IMR-90 (cell line): Measurements from ENCODE around the gene EVL. TPM values are rescaled to one million over a fixed set of nuclear protein-coding genes. Genes with fewer than 3 reads are reported as not detected.

ENCODE experiments used
- ATAC-seq: fragments of 200-7000 bp; cut with Tn5 transposase; 2 replicates; pipeline ENCODE4 v1.9.1; 2020; ENCODE audit warnings: low read depth, mild to moderate bottlenecking, moderate library complexity
- BruUV-seq: library from RNA; stranded (reverse); fragments of 400-500 nt; replicated peaks from 2 replicates; lab custom pipeline; 2021; lab: Mats Ljungman, UMichigan
- CTCF ChIA-PET: fragments of 300-600 bp; formaldehyde crosslinking; extraction: SDS; loops from one replicate; lab custom pipeline; 2021; ENCODE audit warnings: antibody characterized with exemption; lab: Yijun Ruan, JAX
- POLR2A ChIA-PET: fragments of 300-600 bp; sonication (Branson Sonifier 250); formaldehyde crosslinking; loops from one replicate; lab custom pipeline; 2022; ENCODE audit warnings: antibody characterized with exemption; ENCODE audit not compliant: unreplicated experiment; lab: Charles Lee
- DNase-seq: peaks from one replicate; pipeline ENCODE4 v3.0.0; 2013
- H2AFZ ChIP-seq: replicated peaks from 2 replicates; pipeline ENCODE3; 2013; ENCODE audit warnings: low read length, mild to moderate bottlenecking; ENCODE audit not compliant: poor library complexity
- H2AK5ac ChIP-seq: 2 replicates; pipeline ENCODE4 v1.6.1; 2013; ENCODE audit warnings: low read depth, low read length, inconsistent platforms
- H2AK9ac ChIP-seq: replicated peaks from 2 replicates; pipeline ENCODE3; 2013; ENCODE audit warnings: mild to moderate bottlenecking, low read depth, low read length, moderate library complexity; ENCODE audit not compliant: poor library complexity
- H2BK120ac ChIP-seq: 2 replicates; pipeline ENCODE4 v1.6.1; 2013; ENCODE audit warnings: low read depth, low read length, inconsistent platforms
- H2BK15ac ChIP-seq: 3 replicates; pipeline ENCODE4 v1.6.1; 2013; ENCODE audit warnings: low read depth, low read length, inconsistent platforms
- H2BK20ac ChIP-seq: 2 replicates; pipeline ENCODE4 v1.6.1; 2013; ENCODE audit warnings: low read depth, mild to moderate bottlenecking, inconsistent platforms, low read length, moderate library complexity
- H2BK5ac ChIP-seq: 2 replicates; pipeline ENCODE4 v1.6.1; 2013; ENCODE audit warnings: mild to moderate bottlenecking, low read depth, low read length, inconsistent platforms; ENCODE audit not compliant: poor library complexity, severe bottlenecking
- H3K14ac ChIP-seq: replicated peaks from 2 replicates; pipeline ENCODE4 v1.6.1; 2013; ENCODE audit warnings: low read depth, low read length, inconsistent platforms
- H3K18ac ChIP-seq: 2 replicates; pipeline ENCODE4 v1.6.1; 2013; ENCODE audit warnings: low read depth, low read length, control low read depth
- H3K23ac ChIP-seq: 2 replicates; pipeline ENCODE4 v1.6.1; 2013; ENCODE audit warnings: low read depth, low read length, inconsistent platforms
- H3K27ac ChIP-seq: 2 replicates; pipeline ENCODE4 v1.5.1; 2013; ENCODE audit warnings: mild to moderate bottlenecking, control low read depth, low read length; ENCODE audit not compliant: insufficient read depth
- H3K27me3 ChIP-seq: 2 replicates; pipeline ENCODE4 v1.6.1; 2013; ENCODE audit warnings: low read length; ENCODE audit not compliant: control insufficient read depth, insufficient read depth
- H3K36me3 ChIP-seq: 2 replicates; pipeline ENCODE4 v1.6.1; 2013; ENCODE audit warnings: low read length, mixed read lengths; ENCODE audit not compliant: control insufficient read depth, insufficient read depth
- H3K4ac ChIP-seq: 2 replicates; pipeline ENCODE4 v1.6.1; 2013; ENCODE audit warnings: low read depth, low read length, inconsistent platforms
- H3K4me1 ChIP-seq: 2 replicates; pipeline ENCODE4 v1.6.1; 2013; ENCODE audit warnings: low read length, mixed read lengths; ENCODE audit not compliant: control insufficient read depth, insufficient read depth
- H3K4me2 ChIP-seq: 2 replicates; pipeline ENCODE4 v1.6.1; 2013; ENCODE audit warnings: low read depth, mild to moderate bottlenecking, control low read depth, low read length, moderate library complexity
- H3K4me3 ChIP-seq: 2 replicates; pipeline ENCODE4 v1.5.1; 2013; ENCODE audit warnings: low read depth, mild to moderate bottlenecking, control low read depth, low read length, moderate library complexity; ENCODE audit not compliant: insufficient read depth
- H3K56ac ChIP-seq: 2 replicates; pipeline ENCODE4 v1.6.1; 2013; ENCODE audit warnings: low read length, inconsistent platforms; ENCODE audit not compliant: insufficient read depth; ENCODE audit errors: extremely low read depth
- H3K79me1 ChIP-seq, 2 experiments: 2 replicates each; pipeline ENCODE4 v1.6.1; 2013; ENCODE audit warnings: low read length in 2 of 2, inconsistent platforms in 1 of 2, low read depth in 1 of 2
- H3K9ac ChIP-seq: 2 replicates; pipeline ENCODE4 v1.6.1; 2013; ENCODE audit warnings: low read depth, low read length, control low read depth
- H3K9me1 ChIP-seq: 2 replicates; pipeline ENCODE4 v1.6.1; 2013; ENCODE audit warnings: low read length, inconsistent platforms; ENCODE audit not compliant: insufficient read depth
- H3K9me3 ChIP-seq: 2 replicates; pipeline ENCODE4 v1.6.1; 2013; ENCODE audit warnings: low read length; ENCODE audit not compliant: control insufficient read depth, insufficient read depth
- H4K20me1 ChIP-seq: 2 replicates; pipeline ENCODE4 v1.6.1; 2013; ENCODE audit warnings: low read length, inconsistent platforms; ENCODE audit not compliant: insufficient read depth
- H4K5ac ChIP-seq: 2 replicates; pipeline ENCODE4 v1.6.1; 2013; ENCODE audit warnings: mild to moderate bottlenecking, low read depth, low read length, control low read depth
- H4K8ac ChIP-seq, 2 experiments: 2 replicates each; pipeline ENCODE4 v1.6.1; 2013; ENCODE audit warnings: low read depth in 2 of 2, low read length in 2 of 2, control low read depth in 1 of 2, inconsistent platforms in 1 of 2
- H4K91ac ChIP-seq: 2 replicates; pipeline ENCODE4 v1.6.1; 2013; ENCODE audit warnings: low read depth, low read length, inconsistent platforms; ENCODE audit not compliant: insufficient read depth
- FOS ChIP-seq: fragments of 150-350 bp; IDR thresholded peaks from 2 replicates; pipeline ENCODE4 v1.6.1; 2016; ENCODE audit warnings: low read depth, low read length
- MAFK ChIP-seq: IDR thresholded peaks from 2 replicates; pipeline ENCODE4 v1.6.1; 2012; ENCODE audit warnings: low read depth, low read length, improper control_type of control experiment
- MXI1 ChIP-seq: IDR thresholded peaks from 2 replicates; pipeline ENCODE4 v1.6.1; 2012; ENCODE audit warnings: low read depth, mild to moderate bottlenecking, low read length, moderate library complexity, borderline replicate concordance
- NFE2L2 ChIP-seq: fragments of 150-350 bp; IDR thresholded peaks from 2 replicates; pipeline ENCODE4 v1.6.1; 2016; ENCODE audit warnings: low read depth, mild to moderate bottlenecking, low read length
- RFX5 ChIP-seq: IDR thresholded peaks from 2 replicates; pipeline ENCODE4 v1.8.0; 2012; ENCODE audit warnings: low read depth, mild to moderate bottlenecking, low read length, moderate library complexity
- WGBS, 2 experiments: methylation state at CpG; one replicate each; pipeline versions ENCODE4 v1.1.5 to v1.1.7; 2013; ENCODE audit warnings: missing lambda C conversion rate in 2 of 2; ENCODE audit not compliant: insufficient read length in 1 of 2; ENCODE audit errors: extremely low coverage in 2 of 2; 5-methylcytosine and 5-hydroxymethylcytosine counted together
- dilution Hi-C: fragments of 300-500 bp; cut with HindIII; formaldehyde crosslinking; loops from one replicate; pipeline ENCODE4 v1.14.3; 2018; ENCODE audit warnings: low sequenced_read_pairs; ENCODE audit not compliant: unreplicated experiment
- in situ Hi-C: fragments of 300-500 bp; cut with MboI; formaldehyde crosslinking; loops from 3 replicates; pipeline ENCODE4 v1.14.3; 2019; ENCODE audit warnings: low sequenced_read_pairs, inconsistent platforms, mixed read lengths
- intact Hi-C: fragments of 100-400 bp; cut with micrococcal nuclease; formaldehyde crosslinking; loops from 2 replicates; pipeline ENCODE4 v1.10.0; 2022
- polyA plus RNA-seq, 3 experiments: library from polyadenylated mRNA; depleted of rRNA; stranded (reverse); fragments of >200 nt; gene quantifications; 2 replicates each; pipeline ENCODE4 v1.2.3, GENCODE V29; 2012; ENCODE audit warnings: low replicate concordance in 1 of 3
- total RNA-seq: library from RNA; depleted of rRNA; stranded (reverse); fragments of >200 nt; gene quantifications from 2 replicates; pipeline ENCODE4 v1.2.3, GENCODE V29; 2012

The EVL gene
- total and polyA plus RNA-seq, 2 of the 4 experiments (the other 2 are of a cell fraction): 7.2 to 36.5 TPM

GRCh38 chr14:100137173-100137572, 72.0 kb downstream of the EVL start:
- WGBS, 2 experiments: 100% methylated on average over 3 of the region's 8 CpGs; no CpG with 5 or more reads in 1 of the 2 experiments
- no peak overlapping the region for H2BK120ac ChIP-seq
- TF ChIP-seq RFX5 (no peak), FOS (no peak), NFE2L2 (no peak), MAFK (no peak), MXI1 (no peak)
- peaks cover 26% of the 10 kb centered on the region for H3K36me3 ChIP-seq
- H3K79me1 ChIP-seq: no peaks in the 10 kb centered on the region
- no peak overlapping the region for H2AK9ac ChIP-seq
- H2AFZ ChIP-seq: no peak overlapping the region
- no peaks in the 10 kb centered on the region for H3K27me3 ChIP-seq
- no peak overlapping the region for H4K8ac ChIP-seq
- H4K91ac ChIP-seq: no peak overlapping the region
- ChIA-PET CTCF (no interaction called here), POLR2A (no interaction called here)
- no peak overlapping the region for H3K4me2 ChIP-seq
- no peak for ATAC-seq
- H3K9me3 ChIP-seq: no peaks in the 10 kb centered on the region
- no peak overlapping the region for H2AK5ac ChIP-seq
- no peak overlapping the region for H3K56ac ChIP-seq
- H3K18ac ChIP-seq: no peak overlapping the region
- no peaks in the 10 kb centered on the region for H4K20me1 ChIP-seq
- intact Hi-C loops: no loop called here
- H3K9me1 ChIP-seq: 0 out of 2 replicates have a peak, but pooled peaks cover 2% of the 10 kb centered on the region
- DNase-seq: no peak
- no peak overlapping the region for H3K23ac ChIP-seq
- H2BK5ac ChIP-seq: no peak overlapping the region
- no peak overlapping the region for H2BK15ac ChIP-seq
- no peaks in the 10 kb centered on the region for H3K4me1 ChIP-seq
- in situ Hi-C loops: no loop called here
- H4K5ac ChIP-seq: no peak overlapping the region
- H3K4me3 ChIP-seq: no peak overlapping the region
- no peak overlapping the region for H3K9ac ChIP-seq
- no peak overlapping the region for H3K4ac ChIP-seq
- H2BK20ac ChIP-seq: no peak overlapping the region
- no TSS peak for BruUV-seq
- H3K27ac ChIP-seq: no peak overlapping the region
- no peak overlapping the region for H3K14ac ChIP-seq
- dilution Hi-C loops: no loop called here
